DOHH2 (cell line): ENCODE data around the gene PELI2.

ENCODE experiments used
- H3F3A ChIP-seq: fragments of 200-600 bp; sonication (generic), shearing (Covaris generic); 2 replicates; pipeline ENCODE4 v1.6.0; 2016; ENCODE audit warnings: antibody characterized with exemption, mild to moderate bottlenecking; ENCODE audit not compliant: control insufficient read depth, insufficient read depth
- H3K27ac ChIP-seq: fragments of 200-600 bp; sonication (generic); 2 replicates; pipeline ENCODE4 v1.5.1; 2014; ENCODE audit warnings: low read depth, mild to moderate bottlenecking, low read length, moderate library complexity
- H3K27me3 ChIP-seq: fragments of 200-600 bp; sonication (generic); 2 replicates; pipeline ENCODE4 v1.6.1; 2014; ENCODE audit warnings: mild to moderate bottlenecking, low read length, mixed read lengths; ENCODE audit not compliant: control insufficient read depth
- H3K36me3 ChIP-seq: fragments of 200-600 bp; sonication (generic); 2 replicates; pipeline ENCODE4 v1.6.1; 2014; ENCODE audit warnings: mild to moderate bottlenecking, low read length, moderate library complexity, mixed read lengths; ENCODE audit not compliant: control insufficient read depth
- H3K4me1 ChIP-seq: fragments of 200-600 bp; sonication (generic); 2 replicates; pipeline ENCODE4 v1.6.1; 2014; ENCODE audit warnings: mild to moderate bottlenecking, low read length, mixed read lengths; ENCODE audit not compliant: control insufficient read depth
- H3K4me2 ChIP-seq: fragments of 200-600 bp; sonication (generic); 2 replicates; pipeline ENCODE4 v1.6.0; 2014; ENCODE audit warnings: mild to moderate bottlenecking, low read length, moderate library complexity
- H3K4me3 ChIP-seq: fragments of 200-600 bp; sonication (generic); 2 replicates; pipeline ENCODE4 v1.5.1; 2014; ENCODE audit warnings: mild to moderate bottlenecking, low read length, mixed read lengths
- H3K79me2 ChIP-seq: fragments of 200-600 bp; sonication (generic); 2 replicates; pipeline ENCODE4 v1.6.1; 2014; ENCODE audit warnings: mild to moderate bottlenecking, low read length, mixed read lengths; ENCODE audit not compliant: control insufficient read depth
- H3K9me2 ChIP-seq: fragments of 200-600 bp; sonication (generic); replicated peaks from 2 replicates; pipeline ENCODE4 v1.6.1; 2014; ENCODE audit warnings: mild to moderate bottlenecking, low read length, mixed read lengths; ENCODE audit not compliant: control insufficient read depth
- H3K9me3 ChIP-seq: fragments of 200-600 bp; sonication (generic); 2 replicates; pipeline ENCODE4 v1.6.1; 2014; ENCODE audit warnings: antibody characterized with exemption, low read length, mixed read lengths; ENCODE audit not compliant: control insufficient read depth, insufficient read depth
- H4K20me1 ChIP-seq: fragments of 200-600 bp; sonication (generic); 2 replicates; pipeline ENCODE4 v1.6.0; 2014; ENCODE audit warnings: low read depth, mild to moderate bottlenecking, antibody characterized with exemption, low read length, moderate library complexity; ENCODE audit not compliant: control insufficient read depth, insufficient read depth
- EZH2phosphoT487 ChIP-seq: fragments of 200-600 bp; sonication (generic); IDR thresholded peaks from 2 replicates; pipeline ENCODE4 v1.6.1; 2017; ENCODE audit warnings: borderline replicate concordance, mild to moderate bottlenecking, antibody characterized with exemption, low read length, moderate library complexity, mixed read lengths
- TF ChIP-seq, protein P1 (sequence below): fragments of 200-600 bp; sonication (generic); IDR thresholded peaks from one replicate; pipeline ENCODE4 v1.5.1; 2014; ENCODE audit warnings: antibody characterized with exemption, mild to moderate bottlenecking, low read depth, low read length; ENCODE audit not compliant: poor library complexity, severe bottlenecking

Gene PELI2

DNA sequence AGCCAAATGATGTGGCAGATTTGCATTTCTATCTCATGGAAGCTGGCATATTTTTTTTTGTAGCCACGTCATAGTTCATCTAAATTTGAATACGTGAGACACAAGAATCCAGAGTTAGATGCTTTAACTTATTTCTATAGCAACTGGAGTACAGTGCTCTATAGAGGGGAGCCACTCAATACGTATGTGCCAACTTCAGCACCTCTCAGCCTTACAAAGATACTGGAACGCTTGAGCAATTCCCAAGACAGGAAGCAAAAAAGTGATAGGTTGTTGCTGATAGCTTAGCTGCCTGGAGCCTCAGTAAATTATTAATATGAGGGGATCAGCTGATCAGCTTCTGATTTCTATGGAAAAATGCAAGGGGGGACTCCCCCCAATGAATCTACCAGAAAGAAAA lies 24.1 kb upstream of the PELI2 start:
- H3K4me2 ChIP-seq = no peak overlapping the region
- no peak for TF ChIP-seq EZH2phosphoT487
- TF ChIP-seq, protein P1, sequence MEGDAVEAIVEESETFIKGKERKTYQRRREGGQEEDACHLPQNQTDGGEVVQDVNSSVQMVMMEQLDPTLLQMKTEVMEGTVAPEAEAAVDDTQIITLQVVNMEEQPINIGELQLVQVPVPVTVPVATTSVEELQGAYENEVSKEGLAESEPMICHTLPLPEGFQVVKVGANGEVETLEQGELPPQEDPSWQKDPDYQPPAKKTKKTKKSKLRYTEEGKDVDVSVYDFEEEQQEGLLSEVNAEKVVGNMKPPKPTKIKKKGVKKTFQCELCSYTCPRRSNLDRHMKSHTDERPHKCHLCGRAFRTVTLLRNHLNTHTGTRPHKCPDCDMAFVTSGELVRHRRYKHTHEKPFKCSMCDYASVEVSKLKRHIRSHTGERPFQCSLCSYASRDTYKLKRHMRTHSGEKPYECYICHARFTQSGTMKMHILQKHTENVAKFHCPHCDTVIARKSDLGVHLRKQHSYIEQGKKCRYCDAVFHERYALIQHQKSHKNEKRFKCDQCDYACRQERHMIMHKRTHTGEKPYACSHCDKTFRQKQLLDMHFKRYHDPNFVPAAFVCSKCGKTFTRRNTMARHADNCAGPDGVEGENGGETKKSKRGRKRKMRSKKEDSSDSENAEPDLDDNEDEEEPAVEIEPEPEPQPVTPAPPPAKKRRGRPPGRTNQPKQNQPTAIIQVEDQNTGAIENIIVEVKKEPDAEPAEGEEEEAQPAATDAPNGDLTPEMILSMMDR = no peak

DNA sequence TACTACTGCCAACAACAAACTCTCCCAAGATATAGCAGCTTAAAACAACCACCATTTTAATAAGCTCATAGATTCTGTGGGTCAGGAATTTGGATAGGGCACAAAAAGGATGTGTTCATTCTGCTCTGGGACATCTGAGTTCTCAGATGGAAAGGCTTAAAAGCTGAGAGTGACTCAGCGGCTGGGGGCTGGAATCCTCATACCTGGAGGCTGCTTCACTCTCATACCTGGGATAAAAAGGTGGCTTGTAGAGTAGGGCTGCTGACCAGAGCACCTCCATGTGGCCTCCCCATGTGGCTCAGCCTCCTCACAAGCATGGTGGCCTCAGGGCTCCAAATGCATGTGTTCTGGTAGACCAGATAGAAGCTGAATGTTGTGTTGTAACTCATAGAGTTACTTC lies 20.2 kb upstream of the PELI2 start:
- no peak for TF ChIP-seq EZH2phosphoT487
- TF ChIP-seq, protein P1 = no peak
- no peaks in the 10 kb centered on the region for H3K4me1 ChIP-seq
- no peak overlapping the region for H3K4me3 ChIP-seq
- H3K27ac ChIP-seq = no peak overlapping the region
- H3K4me2 ChIP-seq = no peak overlapping the region
- H3F3A ChIP-seq = no peaks in the 10 kb centered on the region
- H3K36me3 ChIP-seq = no peaks in the 10 kb centered on the region
- H3K9me3 ChIP-seq = no peaks in the 10 kb centered on the region
- H3K79me2 ChIP-seq = no peaks in the 10 kb centered on the region
- no peaks in the 10 kb centered on the region for H4K20me1 ChIP-seq
- no peaks in the 10 kb centered on the region for H3K27me3 ChIP-seq
- H3K9me2 ChIP-seq = no peaks in the 10 kb centered on the region

More for the DNA sequence above, 24.1 kb upstream of the PELI2 start:
- Histone ChIP-seq H3K36me3 (no peaks in the 10 kb centered on the region), H3K27ac (no peak overlapping the region), H3K79me2 (no peaks in the 10 kb centered on the region), H3K4me3 (no peak overlapping the region), H3K4me1 (no peaks in the 10 kb centered on the region), H3K27me3 (no peaks in the 10 kb centered on the region; the same call in 1 of the 2 replicates), H4K20me1 (no peaks in the 10 kb centered on the region), H3F3A (no peaks in the 10 kb centered on the region), H3K9me3 (no peaks in the 10 kb centered on the region), H3K9me2 (no peaks in the 10 kb centered on the region)

DNA sequence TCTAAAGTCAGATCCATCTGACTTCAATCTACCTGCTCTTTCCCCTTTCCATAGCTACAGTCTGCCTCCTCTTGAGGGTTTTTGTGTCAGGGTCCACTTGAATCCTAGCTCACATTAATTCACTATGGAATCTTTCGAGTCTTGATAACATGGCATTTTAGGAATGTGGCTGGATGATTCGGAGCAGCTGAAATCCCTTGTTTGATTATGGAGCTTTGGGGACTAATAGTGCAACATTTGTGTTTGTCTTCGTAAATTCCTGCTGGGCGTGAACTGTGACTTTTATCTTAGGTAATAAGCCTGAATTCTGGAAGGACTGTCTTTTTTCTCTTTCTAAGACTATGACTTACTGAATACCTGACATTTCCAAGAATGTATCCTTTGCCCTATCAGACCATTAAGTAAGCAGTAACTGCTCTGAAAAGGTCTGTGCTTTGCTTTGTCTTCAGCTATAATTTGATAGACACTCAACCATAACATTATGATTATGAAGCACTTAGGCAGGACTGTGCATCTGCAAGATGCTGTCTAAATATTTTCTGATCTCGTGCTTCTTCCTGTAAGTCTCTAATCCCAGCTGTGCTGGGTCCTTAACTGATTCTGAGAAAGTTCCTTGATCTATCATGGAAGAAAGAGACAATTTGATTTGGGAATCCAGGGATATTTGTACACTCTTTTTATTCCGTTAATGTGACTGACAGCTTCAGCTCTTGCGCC lies 19.0 kb upstream of the PELI2 start:
- no peaks in the 10 kb centered on the region for H3F3A ChIP-seq
- H3K36me3 ChIP-seq = no peaks in the 10 kb centered on the region
- H4K20me1 ChIP-seq = no peaks in the 10 kb centered on the region
- no peaks in the 10 kb centered on the region for H3K27me3 ChIP-seq
- no peaks in the 10 kb centered on the region for H3K9me2 ChIP-seq
- no peaks in the 10 kb centered on the region for H3K9me3 ChIP-seq
- no peak overlapping the region for H3K27ac ChIP-seq
- no peaks in the 10 kb centered on the region for H3K4me1 ChIP-seq
- TF ChIP-seq EZH2phosphoT487 = no peak
- TF ChIP-seq, protein P1 = no peak
- H3K4me3 ChIP-seq = no peak overlapping the region
- no peaks in the 10 kb centered on the region for H3K79me2 ChIP-seq
- H3K4me2 ChIP-seq = no peak overlapping the region
